ENCODE results near the gene ZNRD2. TPM values are rescaled to one million over a fixed set of nuclear protein-coding genes. Genes with fewer than 3 reads are reported as not detected.
A peak's percentile ranks its signal among the peaks of the same experiment; 100 is the strongest.

ZNRD2 gene
- polyA plus RNA-seq, 4 donors = 27.7 to 49.2 (median 35.0) TPM

GRCh38 chr11:65589444-65590239, 19.4 kb downstream of the ZNRD2 start:
- FAIRE-seq (no peak), DNase-seq (no peak)
- Histone ChIP-seq H3K27me3 (ENCODE audit: control insufficient read depth in 3 of 3, insufficient read depth in 3 of 3, low read length in 3 of 3) (peaks cover 0 to 23% (median 0%) of the 10 kb centered on the region in 3 donors), H3K9me3 (ENCODE audit: control insufficient read depth in 2 of 2, insufficient read depth in 1 of 2, low read depth in 1 of 2, low read length in 1 of 2) (no peaks in the 10 kb centered on the region), H3K36me3 (ENCODE audit: control insufficient read depth in 3 of 3, insufficient read depth in 2 of 3, low read depth in 1 of 3, low read length in 3 of 3) (peaks cover 0 to 77% (median 6%) of the 10 kb centered on the region in 3 donors), H3K4me1 (ENCODE audit: control insufficient read depth in 3 of 3, insufficient read depth in 2 of 3, low read depth in 1 of 3, low read length in 2 of 3) (peaks cover 0 to 37% (median 0%) of the 10 kb centered on the region in 3 donors), H3K4me3 (ENCODE audit: low read depth in 1 of 3, low read length in 3 of 3) (no peak overlapping the region), H3K27ac (ENCODE audit: low read depth in 1 of 3, low read length in 2 of 3) (peak overlapping the region in 1 of 3 donors; percentile 8)
- WGBS, 3 donors = 72 to 80% (median 73%) methylated on average over 9 of the region's 9 CpGs

GRCh38 chr11:65590240-65590738, 20.0 kb downstream of the ZNRD2 start:
- WGBS, 3 donors = 49 to 60% (median 50%) methylated on average over 8 of the region's 8 CpGs
- DNase-seq = no peak
- peaks cover 0 to 80% (median 6%) of the 10 kb centered on the region in 3 donors for H3K36me3 ChIP-seq (ENCODE audit: control insufficient read depth in 3 of 3, insufficient read depth in 2 of 3, low read depth in 1 of 3, low read length in 3 of 3)
- H3K9me3 ChIP-seq (ENCODE audit: control insufficient read depth in 2 of 2, insufficient read depth in 1 of 2, low read depth in 1 of 2, low read length in 1 of 2) = no peaks in the 10 kb centered on the region
- peaks cover 0 to 19% (median 0%) of the 10 kb centered on the region in 3 donors for H3K27me3 ChIP-seq (ENCODE audit: control insufficient read depth in 3 of 3, insufficient read depth in 3 of 3, low read length in 3 of 3)
- H3K4me1 ChIP-seq (ENCODE audit: control insufficient read depth in 3 of 3, insufficient read depth in 2 of 3, low read depth in 1 of 3, low read length in 2 of 3) = peaks cover 0 to 36% (median 0%) of the 10 kb centered on the region in 3 donors
- peak overlapping the region in 1 of 3 donors; percentile 8 for H3K27ac ChIP-seq (ENCODE audit: low read depth in 1 of 3, low read length in 2 of 3)
- no peak overlapping the region for H3K4me3 ChIP-seq (ENCODE audit: low read depth in 1 of 3, low read length in 3 of 3)
- FAIRE-seq = no peak

GRCh38 chr11:65591939-65592857, 21.9 kb downstream of the ZNRD2 start:
- Histone ChIP-seq H3K27ac (ENCODE audit: low read depth in 1 of 3, low read length in 2 of 3) (peak overlapping the region in 2 of 3 donors; percentile 22 to 68), H3K36me3 (ENCODE audit: control insufficient read depth in 3 of 3, insufficient read depth in 2 of 3, low read depth in 1 of 3, low read length in 3 of 3) (peaks cover 0 to 73% (median 6%) of the 10 kb centered on the region in 3 donors), H3K4me3 (ENCODE audit: low read depth in 1 of 3, low read length in 3 of 3) (peak overlapping the region in 2 of 3 donors; percentile 7 to 13), H3K4me1 (ENCODE audit: control insufficient read depth in 3 of 3, insufficient read depth in 2 of 3, low read depth in 1 of 3, low read length in 2 of 3) (peaks cover 0 to 33% (median 2%) of the 10 kb centered on the region in 3 donors), H3K9me3 (ENCODE audit: control insufficient read depth in 2 of 2, insufficient read depth in 1 of 2, low read depth in 1 of 2, low read length in 1 of 2) (no peaks in the 10 kb centered on the region), H3K27me3 (ENCODE audit: control insufficient read depth in 3 of 3, insufficient read depth in 3 of 3, low read length in 3 of 3) (peaks cover 0 to 13% (median 0%) of the 10 kb centered on the region in 3 donors)
- FAIRE-seq (no peak), DNase-seq (peak; percentile 43 to 75)
- WGBS, 3 donors = 27 to 39% (median 37%) methylated on average over 71 to 106 of the region's 106 CpGs

- no peak for DNase-seq
- peaks cover 0 to 28% (median 2%) of the 10 kb centered on the region in 3 donors for H3K4me1 ChIP-seq (ENCODE audit: control insufficient read depth in 3 of 3, insufficient read depth in 2 of 3, low read depth in 1 of 3, low read length in 2 of 3)
- H3K27ac ChIP-seq (ENCODE audit: low read depth in 1 of 3, low read length in 2 of 3) = no peak overlapping the region
- no peak overlapping the region for H3K4me3 ChIP-seq (ENCODE audit: low read depth in 1 of 3, low read length in 3 of 3)
- 60 to 76% (median 71%) methylated on average over 22 of the region's 22 CpGs for WGBS, 3 donors
- no peak for FAIRE-seq
- H3K9me3 ChIP-seq (ENCODE audit: control insufficient read depth in 2 of 2, insufficient read depth in 1 of 2, low read depth in 1 of 2, low read length in 1 of 2) = no peaks in the 10 kb centered on the region
- peaks cover 0 to 13% (median 0%) of the 10 kb centered on the region in 3 donors for H3K27me3 ChIP-seq (ENCODE audit: control insufficient read depth in 3 of 3, insufficient read depth in 3 of 3, low read length in 3 of 3)
- peaks cover 0 to 72% (median 7%) of the 10 kb centered on the region in 3 donors for H3K36me3 ChIP-seq (ENCODE audit: control insufficient read depth in 3 of 3, insufficient read depth in 2 of 3, low read depth in 1 of 3, low read length in 3 of 3)
These were observed 22.7 kb downstream of the ZNRD2 start for GRCh38 chr11:65592858-65593517.

- Histone ChIP-seq H3K4me1 (ENCODE audit: control insufficient read depth in 3 of 3, insufficient read depth in 2 of 3, low read depth in 1 of 3, low read length in 2 of 3) (peaks cover 0 to 21% (median 2%) of the 10 kb centered on the region in 3 donors), H3K4me3 (ENCODE audit: low read depth in 1 of 3, low read length in 3 of 3) (no peak overlapping the region), H3K36me3 (ENCODE audit: control insufficient read depth in 3 of 3, insufficient read depth in 2 of 3, low read depth in 1 of 3, low read length in 3 of 3) (peaks cover 0 to 72% (median 12%) of the 10 kb centered on the region in 3 donors), H3K27ac (ENCODE audit: low read depth in 1 of 3, low read length in 2 of 3) (no peak overlapping the region), H3K27me3 (ENCODE audit: control insufficient read depth in 3 of 3, insufficient read depth in 3 of 3, low read length in 3 of 3) (peaks cover 0 to 13% (median 0%) of the 10 kb centered on the region in 3 donors), H3K9me3 (ENCODE audit: control insufficient read depth in 2 of 2, insufficient read depth in 1 of 2, low read depth in 1 of 2, low read length in 1 of 2) (no peaks in the 10 kb centered on the region)
- 86 to 88% (median 87%) methylated on average over 25 to 26 of the region's 26 CpGs for WGBS, 3 donors
- FAIRE-seq = no peak
- no peak for DNase-seq
These were observed 23.5 kb downstream of the ZNRD2 start for GRCh38 chr11:65593518-65594414.

- Histone ChIP-seq H3K36me3 (ENCODE audit: control insufficient read depth in 3 of 3, insufficient read depth in 2 of 3, low read depth in 1 of 3, low read length in 3 of 3) (peaks cover 0 to 72% (median 8%) of the 10 kb centered on the region in 3 donors), H3K27ac (ENCODE audit: low read depth in 1 of 3, low read length in 2 of 3) (no peak overlapping the region), H3K9me3 (ENCODE audit: control insufficient read depth in 2 of 2, insufficient read depth in 1 of 2, low read depth in 1 of 2, low read length in 1 of 2) (no peaks in the 10 kb centered on the region), H3K4me3 (ENCODE audit: low read depth in 1 of 3, low read length in 3 of 3) (no peak overlapping the region), H3K4me1 (ENCODE audit: control insufficient read depth in 3 of 3, insufficient read depth in 2 of 3, low read depth in 1 of 3, low read length in 2 of 3) (peaks cover 0 to 13% (median 2%) of the 10 kb centered on the region in 3 donors), H3K27me3 (ENCODE audit: control insufficient read depth in 3 of 3, insufficient read depth in 3 of 3, low read length in 3 of 3) (peaks cover 0 to 13% (median 0%) of the 10 kb centered on the region in 3 donors)
- 57 to 73% (median 66%) methylated on average over 1 to 3 of the region's 3 CpGs for WGBS, 3 donors
- FAIRE-seq (no peak), DNase-seq (no peak)
These were observed 24.9 kb downstream of the ZNRD2 start for GRCh38 chr11:65595131-65595530.

DNA sequence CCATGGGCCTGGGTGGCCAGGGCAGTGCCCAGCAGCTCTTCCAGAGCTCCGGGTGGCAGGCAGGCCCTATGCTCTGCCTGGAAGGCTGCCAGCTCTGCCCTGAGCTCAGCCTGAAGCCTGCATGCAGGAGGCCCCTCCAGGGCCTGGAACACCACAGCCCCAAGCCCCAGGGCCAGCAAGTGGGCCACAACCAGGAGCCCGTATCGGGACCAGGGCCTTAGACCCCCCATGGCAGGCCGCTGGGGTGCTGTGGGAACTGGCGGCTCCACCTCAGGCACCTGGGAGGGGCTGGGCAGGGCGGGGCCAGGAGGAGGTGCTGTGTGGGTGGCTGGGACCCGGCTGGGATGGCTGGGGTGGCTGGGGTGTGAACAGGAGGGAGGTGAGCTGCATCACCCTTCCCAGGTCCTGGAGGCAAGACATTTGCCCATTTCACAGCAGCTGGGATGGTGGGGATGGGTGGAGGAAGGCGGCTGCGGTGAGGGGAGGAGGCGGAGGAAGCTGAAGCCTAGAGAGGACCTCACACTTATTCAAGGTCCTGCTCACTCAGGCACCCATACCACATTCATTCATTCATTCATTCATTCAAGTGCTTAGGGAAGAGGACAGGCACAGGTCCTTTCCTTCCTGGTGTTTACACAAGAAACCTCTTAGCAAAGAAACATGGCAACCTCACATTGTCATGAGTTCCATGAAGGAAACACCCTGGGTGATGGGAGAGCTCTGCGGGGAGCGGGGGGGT, 25.4 kb downstream of the ZNRD2 start, which contains the start of gene KCNK7:
Gene KCNK7, minus strand, starts transcription at position 258 of the 739 bp plus-strand sequence. Its CDS starts 28 bp downstream, at position 230.
- Histone ChIP-seq H3K4me3 (ENCODE audit: low read depth in 1 of 3, low read length in 3 of 3) (no peak within 1 kb of the TSS), H3K27ac (ENCODE audit: low read depth in 1 of 3, low read length in 2 of 3) (no peak within 1 kb of the TSS), H3K36me3 (ENCODE audit: control insufficient read depth in 3 of 3, insufficient read depth in 2 of 3, low read depth in 1 of 3, low read length in 3 of 3) (peaks cover 0 to 72% (median 8%) of the 10 kb centered on the region in 3 donors), H3K27me3 (ENCODE audit: control insufficient read depth in 3 of 3, insufficient read depth in 3 of 3, low read length in 3 of 3) (peaks cover 0 to 13% (median 0%) of the 10 kb centered on the region in 3 donors), H3K4me1 (ENCODE audit: control insufficient read depth in 3 of 3, insufficient read depth in 2 of 3, low read depth in 1 of 3, low read length in 2 of 3) (peaks cover 0 to 13% (median 2%) of the 10 kb centered on the region in 3 donors), H3K9me3 (ENCODE audit: control insufficient read depth in 2 of 2, insufficient read depth in 1 of 2, low read depth in 1 of 2, low read length in 1 of 2) (no peaks in the 10 kb centered on the region)
- DNase-seq = no peak
- no peak for FAIRE-seq
- 45 to 62% (median 55%) methylated on average over 10 to 12 of the region's 12 CpGs for WGBS, 3 donors

All from small intestine (tissue), 7 donors.